Adrenal gland (tissue), 5 donors: ENCODE measurements around the gene KCTD17.

ENCODE experiments used
- POLR2A ChIP-seq, 2 donors: fragments of 450-650 bp; IDR thresholded peaks; one replicate each; pipeline ENCODE4 v1.6.1; 2017; ENCODE audit warnings: antibody characterized with exemption in 2 of 2, mild to moderate bottlenecking in 2 of 2, moderate library complexity in 1 of 2
- TF ChIP-seq, protein P1 (sequence below), 6 experiments: fragments of 450-650 bp in 4 of 6; fragments of 200-600 bp in 2 of 6; sonication (generic) in 1 of 6; IDR thresholded peaks; 1 replicate in 5 of 6; 2 replicates in 1 of 6; pipeline versions ENCODE4 v1.5.1 to v1.8.0; 2016 to 2021; ENCODE audit warnings: antibody characterized with exemption in 6 of 6, mild to moderate bottlenecking in 2 of 6, moderate library complexity in 1 of 6
- donor health status: DM: no; HTN: no; CAD: no.

DNA sequence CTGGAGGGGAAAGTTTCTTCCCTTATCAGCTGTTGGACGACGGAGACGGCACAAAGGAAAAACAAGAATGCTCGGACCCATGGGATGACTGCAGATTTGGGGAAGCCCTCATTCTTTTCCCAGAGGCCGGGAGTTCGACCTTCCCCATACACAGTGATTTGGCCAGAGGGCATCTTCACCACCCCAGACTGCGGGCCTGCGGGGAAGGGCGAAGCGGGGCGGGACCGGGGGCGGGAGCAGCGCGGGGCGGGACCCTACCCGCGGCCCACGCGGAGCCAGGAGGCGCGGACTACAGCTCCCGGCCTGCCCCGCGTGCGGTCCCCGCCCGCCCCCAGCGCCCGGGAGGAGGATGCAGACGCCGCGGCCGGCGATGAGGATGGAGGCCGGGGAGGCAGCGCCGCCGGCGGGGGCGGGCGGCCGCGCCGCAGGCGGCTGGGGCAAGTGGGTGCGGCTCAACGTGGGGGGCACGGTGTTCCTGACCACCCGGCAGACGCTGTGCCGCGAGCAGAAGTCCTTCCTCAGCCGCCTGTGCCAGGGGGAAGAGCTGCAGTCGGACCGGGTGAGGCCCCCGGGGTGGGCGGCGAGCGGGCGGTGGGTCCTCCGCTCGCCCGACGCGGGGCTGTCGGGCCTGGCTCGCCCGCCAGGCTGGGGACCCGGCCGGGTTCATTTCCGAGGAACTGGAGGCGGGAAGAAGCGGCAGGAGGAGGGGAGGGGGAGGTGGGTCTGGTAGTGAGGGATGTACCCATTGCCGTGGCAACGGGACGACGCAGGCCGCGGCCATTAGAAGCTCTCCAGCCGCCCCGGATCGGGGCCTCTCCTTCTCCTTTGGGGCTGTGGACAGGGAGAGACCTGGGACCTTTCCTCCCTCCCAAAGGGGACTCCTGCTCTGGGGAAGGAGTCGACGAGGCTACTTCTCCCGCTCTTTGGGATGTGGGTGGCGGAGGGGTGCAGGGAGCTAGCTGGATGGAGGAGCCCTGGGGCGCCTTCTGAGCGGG lies at the start of gene KCTD17:
- TF ChIP-seq, protein P1, sequence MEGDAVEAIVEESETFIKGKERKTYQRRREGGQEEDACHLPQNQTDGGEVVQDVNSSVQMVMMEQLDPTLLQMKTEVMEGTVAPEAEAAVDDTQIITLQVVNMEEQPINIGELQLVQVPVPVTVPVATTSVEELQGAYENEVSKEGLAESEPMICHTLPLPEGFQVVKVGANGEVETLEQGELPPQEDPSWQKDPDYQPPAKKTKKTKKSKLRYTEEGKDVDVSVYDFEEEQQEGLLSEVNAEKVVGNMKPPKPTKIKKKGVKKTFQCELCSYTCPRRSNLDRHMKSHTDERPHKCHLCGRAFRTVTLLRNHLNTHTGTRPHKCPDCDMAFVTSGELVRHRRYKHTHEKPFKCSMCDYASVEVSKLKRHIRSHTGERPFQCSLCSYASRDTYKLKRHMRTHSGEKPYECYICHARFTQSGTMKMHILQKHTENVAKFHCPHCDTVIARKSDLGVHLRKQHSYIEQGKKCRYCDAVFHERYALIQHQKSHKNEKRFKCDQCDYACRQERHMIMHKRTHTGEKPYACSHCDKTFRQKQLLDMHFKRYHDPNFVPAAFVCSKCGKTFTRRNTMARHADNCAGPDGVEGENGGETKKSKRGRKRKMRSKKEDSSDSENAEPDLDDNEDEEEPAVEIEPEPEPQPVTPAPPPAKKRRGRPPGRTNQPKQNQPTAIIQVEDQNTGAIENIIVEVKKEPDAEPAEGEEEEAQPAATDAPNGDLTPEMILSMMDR (IDR thresholded peaks at IDR 0.05): peak in 1 of 6 experiments; percentile 8
- TF ChIP-seq POLR2A (IDR thresholded peaks at IDR 0.05): peak in 1 of 2 donors; percentile 22
